Cardiac septum (tissue), 1 donor: Measurements from ENCODE around the gene PCDHGA5. TPM values are rescaled to one million over a fixed set of nuclear protein-coding genes. Genes with fewer than 3 reads are reported as not detected.
"Not testable (repeated sequence)": the region's sequence is repeated elsewhere in the genome, so short reads cannot be mapped to it uniquely, and the experiment has no call there.

ENCODE experiments used
- DNase-seq: peaks from one replicate; pipeline ENCODE4 v3.0.0-alpha.2; 2020; ENCODE audit warnings: low spot score
- intact Hi-C: fragments of 100-400 bp; cut with DNase I; formaldehyde crosslinking; loops from one replicate; pipeline ENCODE4 v1.14.0; 2022
- total RNA-seq: library from RNA; stranded (reverse); fragmentation: NEBNext Ultra II Directional; extraction: Animal tissue kit (Norgen Biotek cat#: 25700); gene quantifications from one replicate; pipeline ENCODE4 v1.2.1, GENCODE V29; 2021
- donor health status: DM: no; HTN: no; CAD: no.

The PCDHGA5 gene
- total RNA-seq, 1 donor from 2014 or later = 9.7 TPM

DNA sequence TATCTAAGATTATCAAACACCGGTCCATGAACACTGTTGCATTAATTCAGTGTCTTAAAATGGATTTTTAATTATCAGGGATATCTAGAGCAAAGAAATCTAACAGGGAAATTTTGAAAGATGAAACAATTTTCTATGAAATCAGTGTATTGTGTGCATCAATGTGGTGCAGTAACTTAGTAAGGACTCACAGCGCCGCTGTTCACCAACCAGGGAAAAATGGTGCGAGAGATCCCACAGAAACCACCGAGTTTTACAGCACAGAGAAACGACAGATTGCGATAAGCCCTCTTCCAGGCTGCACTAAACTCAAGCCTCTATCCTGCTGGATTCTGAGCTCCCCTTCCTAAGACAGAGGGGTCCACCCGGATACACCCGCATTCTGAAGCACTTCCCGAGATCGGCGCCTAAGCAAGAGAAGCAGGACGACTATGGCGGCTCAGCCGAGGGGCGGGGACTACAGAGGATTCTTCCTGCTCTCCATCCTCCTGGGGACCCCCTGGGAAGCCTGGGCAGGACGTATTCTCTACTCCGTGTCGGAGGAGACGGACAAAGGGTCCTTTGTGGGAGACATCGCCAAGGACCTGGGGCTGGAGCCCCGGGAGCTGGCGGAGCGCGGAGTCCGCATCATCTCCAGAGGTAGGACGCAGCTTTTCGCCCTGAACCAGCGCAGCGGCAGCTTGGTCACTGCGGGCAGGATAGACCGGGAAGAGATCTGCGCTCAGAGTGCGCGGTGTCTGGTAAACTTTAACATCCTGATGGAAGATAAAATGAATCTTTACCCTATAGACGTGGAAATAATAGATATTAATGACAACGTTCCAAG lies 18.7 kb downstream of the PCDHGA5 start, which contains the start of gene PCDHGA7:
Gene PCDHGA7 (plus strand): TSS at position 274 of the 826 bp plus-strand sequence. CDS start 158 bp downstream, at position 432.
- no peak for DNase-seq
- intact Hi-C loops = no loop called here

DNA sequence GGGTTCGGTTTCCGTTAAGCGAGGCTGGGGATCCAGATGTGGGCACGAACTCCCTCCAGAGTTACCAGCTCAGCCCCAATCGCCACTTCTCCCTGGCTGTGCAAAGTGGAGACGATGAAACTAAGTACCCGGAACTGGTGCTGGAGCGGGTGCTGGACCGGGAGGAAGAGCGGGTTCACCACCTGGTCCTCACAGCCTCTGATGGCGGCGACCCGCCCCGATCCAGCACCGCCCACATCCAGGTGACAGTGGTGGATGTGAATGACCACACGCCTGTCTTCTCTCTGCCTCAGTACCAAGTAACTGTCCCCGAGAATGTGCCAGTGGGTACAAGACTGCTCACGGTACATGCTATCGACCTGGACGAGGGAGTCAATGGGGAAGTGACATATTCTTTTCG lies 19.4 kb downstream of the PCDHGA5 start:
- DNase-seq = no peak
- intact Hi-C loops = no loop called here

DNA sequence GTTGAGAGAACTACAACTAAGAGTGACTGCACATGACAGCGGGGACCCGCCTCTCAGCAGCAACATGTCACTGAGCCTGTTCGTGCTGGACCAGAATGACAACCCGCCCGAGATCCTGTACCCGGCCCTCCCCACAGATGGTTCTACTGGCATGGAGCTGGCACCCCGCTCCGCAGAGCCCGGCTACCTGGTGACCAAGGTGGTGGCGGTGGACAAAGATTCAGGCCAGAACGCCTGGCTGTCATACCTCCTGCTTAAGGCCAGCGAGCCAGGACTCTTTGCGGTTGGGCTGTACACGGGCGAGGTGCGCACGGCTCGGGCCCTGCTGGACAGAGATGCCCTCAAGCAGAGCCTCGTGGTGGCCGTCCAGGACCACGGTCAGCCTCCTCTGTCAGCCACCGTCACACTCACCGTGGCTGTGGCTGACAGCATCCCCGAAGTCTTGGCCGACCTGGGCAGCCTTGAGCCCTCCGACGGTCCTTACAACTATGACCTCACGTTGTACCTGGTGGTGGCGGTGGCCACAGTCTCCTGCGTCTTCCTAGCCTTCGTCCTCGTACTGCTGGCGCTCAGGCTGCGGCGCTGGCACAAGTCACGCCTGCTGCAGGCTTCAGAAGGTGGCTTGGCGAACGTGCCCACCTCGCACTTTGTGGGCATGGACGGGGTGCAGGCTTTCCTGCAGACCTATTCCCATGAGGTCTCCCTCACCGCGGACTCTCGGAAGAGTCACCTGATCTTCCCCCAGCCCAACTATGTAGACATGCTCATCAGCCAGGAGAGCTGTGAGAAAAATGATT lies 20.7 kb downstream of the PCDHGA5 start:
- intact Hi-C loops = no loop called here
- no peak for DNase-seq

DNA sequence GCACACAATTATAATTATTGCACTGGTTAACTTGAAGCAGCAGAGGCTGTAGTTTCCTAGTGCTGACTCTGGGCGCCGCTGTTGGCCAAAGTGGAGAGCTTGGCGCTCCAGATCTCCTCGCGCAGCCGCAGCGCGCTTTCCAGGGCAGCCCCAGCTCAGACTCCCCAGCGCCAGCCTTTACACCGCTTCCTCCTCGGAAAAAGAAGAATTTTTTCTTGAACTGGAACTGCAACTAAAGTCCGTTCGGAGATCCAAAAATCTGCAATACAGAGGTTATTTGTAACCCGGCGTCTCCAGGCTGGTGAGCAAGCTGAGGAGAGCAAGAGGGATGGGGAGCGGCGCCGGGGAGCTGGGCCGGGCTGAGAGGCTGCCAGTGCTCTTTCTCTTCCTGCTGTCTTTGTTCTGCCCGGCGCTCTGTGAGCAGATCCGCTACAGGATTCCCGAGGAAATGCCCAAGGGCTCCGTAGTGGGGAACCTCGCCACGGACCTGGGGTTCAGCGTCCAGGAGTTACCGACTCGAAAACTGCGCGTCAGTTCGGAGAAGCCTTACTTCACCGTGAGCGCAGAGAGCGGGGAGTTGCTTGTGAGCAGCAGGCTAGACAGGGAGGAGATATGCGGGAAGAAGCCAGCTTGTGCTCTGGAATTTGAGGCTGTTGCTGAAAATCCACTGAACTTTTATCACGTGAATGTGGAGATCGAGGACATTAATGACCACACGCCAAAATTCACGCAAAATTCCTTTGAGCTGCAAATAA lies 23.8 kb downstream of the PCDHGA5 start, which contains the start of gene PCDHGB4:
Gene PCDHGB4 (plus strand): TSS at position 142 of the 755 bp plus-strand sequence. CDS start 187 bp downstream, at position 329.
- DNase-seq, intact Hi-C loops: not testable (repeated sequence)

DNA sequence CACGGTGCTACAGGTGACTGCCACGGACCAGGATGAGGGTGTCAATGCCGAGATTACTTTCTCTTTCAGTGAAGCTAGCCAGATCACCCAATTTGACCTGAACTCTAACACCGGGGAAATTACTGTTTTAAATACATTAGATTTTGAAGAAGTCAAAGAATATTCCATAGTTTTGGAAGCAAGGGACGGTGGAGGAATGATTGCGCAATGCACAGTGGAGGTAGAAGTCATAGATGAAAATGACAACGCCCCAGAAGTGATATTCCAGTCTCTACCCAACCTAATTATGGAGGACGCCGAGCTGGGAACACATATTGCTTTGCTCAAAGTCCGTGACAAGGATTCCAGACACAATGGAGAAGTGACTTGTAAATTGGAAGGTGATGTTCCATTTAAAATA lies 24.7 kb downstream of the PCDHGA5 start:
- no peak for DNase-seq
- intact Hi-C loops = no loop called here

DNA sequence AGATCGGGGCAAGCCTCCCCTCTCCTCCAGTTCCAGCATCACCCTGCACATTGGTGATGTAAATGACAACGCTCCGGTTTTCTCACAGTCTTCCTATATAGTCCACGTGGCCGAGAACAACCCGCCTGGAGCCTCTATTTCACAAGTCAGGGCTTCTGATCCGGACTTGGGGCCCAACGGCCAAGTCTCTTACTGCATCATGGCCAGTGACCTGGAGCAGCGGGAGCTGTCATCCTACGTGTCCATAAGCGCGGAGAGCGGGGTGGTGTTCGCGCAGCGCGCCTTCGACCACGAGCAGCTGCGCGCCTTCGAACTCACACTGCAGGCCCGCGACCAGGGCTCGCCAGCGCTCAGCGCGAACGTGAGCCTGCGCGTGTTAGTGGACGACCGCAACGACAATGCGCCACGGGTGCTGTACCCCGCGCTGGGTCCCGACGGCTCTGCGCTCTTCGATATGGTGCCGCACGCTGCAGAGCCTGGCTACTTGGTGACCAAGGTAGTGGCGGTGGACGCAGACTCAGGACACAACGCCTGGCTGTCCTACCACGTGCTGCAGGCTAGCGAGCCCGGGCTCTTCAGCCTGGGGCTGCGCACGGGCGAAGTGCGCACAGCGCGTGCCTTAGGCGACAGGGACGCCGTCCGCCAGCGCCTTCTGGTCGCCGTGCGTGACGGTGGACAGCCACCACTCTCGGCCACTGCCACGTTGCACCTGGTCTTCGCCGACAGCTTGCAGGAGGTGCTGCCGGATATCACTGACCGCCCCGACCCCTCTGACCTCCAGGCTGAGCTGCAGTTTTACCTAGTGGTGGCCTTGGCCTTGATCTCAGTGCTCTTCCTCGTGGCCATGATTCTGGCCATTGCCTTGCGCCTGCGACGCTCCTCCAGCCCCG lies 25.4 kb downstream of the PCDHGA5 start:
- DNase-seq = no peak
- intact Hi-C loops = loop anchor here (2.0 kb wide), 1 partner anchor 19 kb away; the partner anchor contains the start of gene PCDHGB3

DNA sequence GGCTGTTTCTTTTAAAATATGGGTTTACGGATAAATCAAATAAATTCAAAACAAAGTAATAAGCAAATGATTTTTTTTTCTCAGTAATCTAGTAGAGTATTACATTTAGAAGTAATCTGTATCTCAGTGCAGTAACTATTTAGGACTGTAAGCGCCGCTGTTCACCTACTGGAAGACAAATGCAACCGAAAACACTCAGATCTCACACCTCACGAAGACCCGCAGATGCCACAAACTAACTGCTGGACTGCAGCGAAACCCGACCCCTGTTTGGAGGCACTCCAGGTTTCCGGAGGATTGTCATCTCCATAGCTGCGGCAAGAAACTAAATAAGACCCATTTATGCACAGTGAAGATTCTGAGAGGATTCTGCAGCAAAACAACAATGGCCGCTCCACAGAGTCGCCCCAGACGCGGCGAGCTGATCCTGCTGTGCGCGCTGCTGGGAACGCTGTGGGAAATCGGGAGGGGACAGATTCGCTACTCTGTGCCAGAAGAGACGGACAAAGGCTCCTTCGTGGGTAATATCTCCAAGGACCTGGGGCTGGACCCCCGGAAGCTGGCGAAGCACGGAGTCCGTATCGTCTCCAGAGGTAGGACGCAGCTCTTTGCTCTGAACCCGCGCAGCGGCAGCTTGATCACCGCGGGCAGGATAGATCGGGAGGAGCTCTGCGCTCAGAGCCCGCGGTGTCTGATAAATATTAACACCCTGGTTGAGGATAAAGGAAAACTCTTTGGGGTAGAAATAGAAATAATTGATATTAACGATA lies 28.7 kb downstream of the PCDHGA5 start, which contains the start of gene PCDHGA8:
Gene PCDHGA8 (plus strand): TSS at position 205 of the 770 bp plus-strand sequence. CDS start 181 bp downstream, at position 386.
- intact Hi-C loops = no loop called here
- no peak for DNase-seq

DNA sequence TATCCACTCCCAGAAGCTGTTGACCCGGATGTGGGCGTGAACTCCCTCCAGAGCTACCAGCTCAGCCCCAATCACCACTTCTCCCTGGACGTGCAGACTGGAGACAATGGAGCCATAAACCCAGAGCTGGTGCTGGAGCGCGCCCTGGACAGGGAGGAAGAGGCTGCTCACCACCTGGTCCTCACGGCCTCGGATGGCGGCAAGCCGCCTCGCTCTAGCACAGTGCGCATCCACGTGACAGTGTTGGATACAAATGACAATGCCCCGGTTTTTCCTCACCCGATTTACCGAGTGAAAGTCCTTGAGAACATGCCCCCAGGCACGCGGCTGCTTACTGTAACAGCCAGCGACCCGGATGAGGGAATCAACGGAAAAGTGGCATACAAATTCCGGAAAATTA lies 29.3 kb downstream of the PCDHGA5 start:
- DNase-seq = no peak
- intact Hi-C loops = no loop called here

DNA sequence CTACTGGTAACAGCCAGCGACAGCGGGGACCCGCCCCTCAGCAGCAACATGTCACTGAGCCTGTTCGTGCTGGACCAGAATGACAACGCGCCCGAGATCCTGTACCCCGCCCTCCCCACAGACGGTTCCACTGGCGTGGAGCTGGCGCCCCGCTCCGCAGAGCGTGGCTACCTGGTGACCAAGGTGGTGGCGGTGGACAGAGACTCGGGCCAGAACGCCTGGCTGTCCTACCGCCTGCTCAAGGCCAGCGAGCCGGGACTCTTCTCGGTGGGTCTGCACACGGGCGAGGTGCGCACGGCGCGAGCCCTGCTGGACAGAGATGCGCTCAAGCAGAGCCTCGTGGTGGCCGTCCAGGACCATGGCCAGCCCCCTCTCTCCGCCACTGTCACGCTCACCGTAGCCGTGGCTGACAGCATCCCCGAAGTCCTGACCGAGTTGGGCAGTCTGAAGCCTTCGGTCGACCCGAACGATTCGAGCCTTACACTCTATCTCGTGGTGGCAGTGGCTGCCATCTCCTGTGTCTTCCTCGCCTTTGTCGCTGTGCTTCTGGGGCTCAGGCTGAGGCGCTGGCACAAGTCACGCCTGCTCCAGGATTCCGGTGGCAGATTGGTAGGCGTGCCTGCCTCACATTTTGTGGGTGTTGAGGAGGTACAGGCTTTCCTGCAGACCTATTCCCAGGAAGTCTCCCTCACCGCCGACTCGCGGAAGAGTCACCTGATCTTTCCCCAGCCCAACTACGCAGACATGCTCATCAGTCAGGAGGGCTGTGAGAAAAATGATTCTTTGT lies 30.6 kb downstream of the PCDHGA5 start:
- intact Hi-C loops, DNase-seq: not testable (repeated sequence)

DNA sequence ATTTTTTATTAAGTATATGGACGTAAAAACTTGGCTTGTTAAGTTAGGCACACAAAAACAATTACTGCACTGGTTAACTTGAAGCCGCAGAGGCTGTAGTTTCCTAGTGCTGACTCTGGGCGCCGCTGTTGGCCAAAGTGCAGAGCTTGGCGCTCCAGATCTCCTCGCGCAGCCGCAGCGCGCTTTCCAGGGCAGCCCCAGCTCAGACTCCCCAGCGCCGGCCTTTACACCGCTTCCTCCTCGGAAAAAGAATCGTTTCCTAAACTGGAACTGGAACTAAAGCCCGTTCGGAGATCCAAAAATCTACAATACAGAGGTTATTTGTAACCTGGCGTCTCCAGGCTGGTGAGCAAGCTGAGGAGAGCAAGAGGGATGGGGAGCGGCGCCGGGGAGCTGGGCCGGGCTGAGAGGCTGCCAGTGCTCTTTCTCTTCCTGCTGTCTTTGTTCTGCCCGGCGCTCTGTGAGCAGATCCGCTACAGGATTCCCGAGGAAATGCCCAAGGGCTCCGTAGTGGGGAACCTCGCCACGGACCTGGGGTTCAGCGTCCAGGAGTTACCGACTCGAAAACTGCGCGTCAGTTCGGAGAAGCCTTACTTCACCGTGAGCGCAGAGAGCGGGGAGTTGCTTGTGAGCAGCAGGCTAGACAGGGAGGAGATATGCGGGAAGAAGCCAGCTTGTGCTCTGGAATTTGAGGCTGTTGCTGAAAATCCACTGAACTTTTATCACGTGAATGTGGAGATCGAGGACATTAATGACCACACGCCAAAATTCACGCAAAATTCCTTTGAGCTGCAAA lies 34.0 kb downstream of the PCDHGA5 start, which contains the start of gene PCDHGB5:
Gene PCDHGB5 (plus strand): TSS at position 192 of the 796 bp plus-strand sequence. CDS start 181 bp downstream, at position 373.
- intact Hi-C loops, DNase-seq: not testable (repeated sequence)

DNA sequence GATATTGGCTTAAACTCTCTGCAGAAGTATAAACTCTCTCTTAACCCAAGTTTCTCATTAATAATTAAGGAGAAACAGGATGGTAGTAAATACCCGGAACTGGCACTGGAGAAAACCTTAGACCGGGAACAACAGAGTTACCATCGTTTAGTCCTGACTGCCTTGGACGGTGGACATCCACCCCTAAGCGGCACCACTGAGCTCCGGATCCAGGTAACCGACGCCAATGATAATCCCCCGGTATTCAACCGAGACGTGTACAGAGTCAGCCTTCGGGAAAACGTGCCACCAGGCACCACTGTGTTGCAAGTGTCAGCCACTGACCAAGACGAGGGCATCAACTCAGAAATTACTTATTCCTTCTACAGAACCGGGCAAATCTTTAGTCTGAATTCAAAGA lies 34.6 kb downstream of the PCDHGA5 start:
- DNase-seq = peak; percentile 5
- intact Hi-C loops = no loop called here

DNA sequence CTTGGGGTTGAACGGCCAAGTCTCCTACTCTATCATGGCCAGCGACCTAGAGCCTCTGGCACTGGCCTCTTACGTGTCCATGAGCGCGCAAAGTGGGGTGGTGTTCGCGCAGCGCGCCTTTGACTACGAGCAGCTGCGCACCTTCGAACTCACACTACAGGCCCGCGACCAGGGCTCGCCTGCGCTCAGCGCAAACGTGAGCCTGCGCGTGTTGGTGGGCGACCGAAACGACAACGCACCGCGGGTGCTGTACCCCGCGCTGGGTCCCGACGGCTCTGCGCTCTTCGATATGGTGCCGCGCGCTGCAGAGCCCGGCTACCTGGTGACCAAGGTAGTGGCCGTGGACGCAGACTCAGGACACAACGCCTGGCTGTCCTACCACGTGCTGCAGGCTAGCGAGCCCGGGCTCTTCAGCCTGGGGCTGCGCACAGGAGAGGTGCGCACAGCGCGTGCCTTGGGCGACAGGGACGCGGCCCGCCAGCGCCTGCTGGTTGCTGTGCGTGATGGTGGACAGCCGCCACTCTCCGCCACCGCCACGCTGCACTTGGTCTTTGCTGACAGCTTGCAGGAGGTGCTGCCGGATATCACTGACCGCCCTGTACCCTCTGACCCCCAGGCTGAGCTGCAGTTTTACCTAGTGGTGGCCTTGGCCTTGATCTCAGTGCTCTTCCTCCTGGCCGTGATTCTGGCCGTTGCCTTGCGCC lies 35.7 kb downstream of the PCDHGA5 start:
- intact Hi-C loops = loop anchor here (5.0 kb wide), 1 partner anchor 42 kb away; the partner anchor contains the start of genes PCDHGA4 and PCDHGB2

DNA sequence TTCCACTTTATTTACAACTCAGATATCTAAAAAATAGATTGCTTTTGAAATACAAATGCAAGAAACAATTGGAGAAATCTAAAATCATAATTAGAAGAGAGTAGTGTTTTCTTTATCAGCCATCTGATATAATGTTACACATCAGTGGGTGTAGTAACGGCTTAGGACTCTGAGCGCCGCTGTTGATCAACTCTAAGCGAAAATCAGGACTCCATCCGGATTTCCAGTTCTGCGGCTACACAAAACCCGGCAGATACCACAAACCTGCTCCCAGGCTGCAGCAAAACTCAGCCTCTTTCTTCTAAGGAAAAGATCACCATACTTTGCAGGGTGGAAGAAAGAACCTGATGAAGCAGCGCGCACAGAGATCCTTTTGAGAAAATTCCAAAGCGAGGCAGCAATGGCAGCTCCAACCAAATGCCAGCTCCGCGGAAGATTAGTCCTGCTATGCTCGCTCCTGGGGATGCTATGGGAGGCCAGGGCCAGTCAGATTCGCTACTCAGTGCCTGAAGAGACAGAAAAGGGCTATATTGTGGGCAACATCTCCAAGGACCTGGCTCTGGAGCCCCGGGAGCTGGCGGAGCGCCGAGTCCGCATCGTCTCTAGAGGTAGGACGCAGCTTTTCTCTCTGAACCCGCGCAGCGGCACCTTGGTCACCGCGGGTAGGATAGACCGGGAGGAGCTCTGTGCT lies 38.7 kb downstream of the PCDHGA5 start, which contains the start of gene PCDHGA9:
Gene PCDHGA9 (plus strand): TSS at position 226 of the 691 bp plus-strand sequence. CDS start 175 bp downstream, at position 401.
- DNase-seq = no peak
- intact Hi-C loops = loop anchor here (5.0 kb wide), 1 partner anchor 45 kb away; the partner anchor contains the start of genes PCDHGA4 and PCDHGB2

More for the DNA sequence above, 35.7 kb downstream of the PCDHGA5 start:
- peak; percentile 46 for DNase-seq

DNA sequence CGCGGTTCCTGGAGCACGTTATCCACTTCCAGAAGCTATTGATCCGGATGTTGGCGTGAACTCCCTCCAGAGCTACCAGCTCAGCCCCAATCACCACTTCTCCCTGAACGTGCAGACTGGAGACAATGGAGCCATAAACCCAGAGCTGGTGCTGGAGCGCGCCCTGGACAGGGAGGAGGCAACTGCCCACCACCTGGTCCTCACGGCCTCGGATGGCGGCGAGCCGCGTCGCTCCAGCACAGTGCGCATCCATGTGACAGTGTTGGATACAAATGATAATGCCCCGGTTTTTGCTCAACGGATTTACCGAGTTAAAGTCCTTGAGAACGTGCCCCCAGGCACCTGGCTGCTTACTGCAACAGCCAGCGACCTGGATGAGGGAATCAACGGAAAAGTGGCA lies 39.4 kb downstream of the PCDHGA5 start:
- intact Hi-C loops = loop anchor here (5.0 kb wide), 1 partner anchor 46 kb away; the partner anchor contains the start of genes PCDHGA4 and PCDHGB2
- DNase-seq = no peak
